C4-2B (cell line): ENCODE results near the gene NCAN.

Experiments
- H3K27ac ChIP-seq: fragments of 450-650 bp; 2 replicates; pipeline ENCODE4 v1.5.1; 2017
- ZFX ChIP-seq: fragments of 450-650 bp; IDR thresholded peaks from 2 replicates; pipeline ENCODE4 v1.6.1; 2017
- TF ChIP-seq, protein P1 (sequence below): fragments of 450-650 bp; conservative IDR thresholded peaks from 2 replicates; pipeline ENCODE4 v1.5.1; 2017; ENCODE audit warnings: mild to moderate bottlenecking

The NCAN gene

GRCh38 chr19:19209372-19209771 lies 2.4 kb upstream of the NCAN start:
- TF ChIP-seq ZFX = no peak
- TF ChIP-seq, protein P1, sequence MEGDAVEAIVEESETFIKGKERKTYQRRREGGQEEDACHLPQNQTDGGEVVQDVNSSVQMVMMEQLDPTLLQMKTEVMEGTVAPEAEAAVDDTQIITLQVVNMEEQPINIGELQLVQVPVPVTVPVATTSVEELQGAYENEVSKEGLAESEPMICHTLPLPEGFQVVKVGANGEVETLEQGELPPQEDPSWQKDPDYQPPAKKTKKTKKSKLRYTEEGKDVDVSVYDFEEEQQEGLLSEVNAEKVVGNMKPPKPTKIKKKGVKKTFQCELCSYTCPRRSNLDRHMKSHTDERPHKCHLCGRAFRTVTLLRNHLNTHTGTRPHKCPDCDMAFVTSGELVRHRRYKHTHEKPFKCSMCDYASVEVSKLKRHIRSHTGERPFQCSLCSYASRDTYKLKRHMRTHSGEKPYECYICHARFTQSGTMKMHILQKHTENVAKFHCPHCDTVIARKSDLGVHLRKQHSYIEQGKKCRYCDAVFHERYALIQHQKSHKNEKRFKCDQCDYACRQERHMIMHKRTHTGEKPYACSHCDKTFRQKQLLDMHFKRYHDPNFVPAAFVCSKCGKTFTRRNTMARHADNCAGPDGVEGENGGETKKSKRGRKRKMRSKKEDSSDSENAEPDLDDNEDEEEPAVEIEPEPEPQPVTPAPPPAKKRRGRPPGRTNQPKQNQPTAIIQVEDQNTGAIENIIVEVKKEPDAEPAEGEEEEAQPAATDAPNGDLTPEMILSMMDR = no peak
- no peak overlapping the region for H3K27ac ChIP-seq

GRCh38 chr19:19212916-19213315 lies 1.2 kb downstream of the NCAN start:
- no peak overlapping the region for H3K27ac ChIP-seq
- no peak for TF ChIP-seq ZFX
- TF ChIP-seq, protein P1 = no peak

DNA sequence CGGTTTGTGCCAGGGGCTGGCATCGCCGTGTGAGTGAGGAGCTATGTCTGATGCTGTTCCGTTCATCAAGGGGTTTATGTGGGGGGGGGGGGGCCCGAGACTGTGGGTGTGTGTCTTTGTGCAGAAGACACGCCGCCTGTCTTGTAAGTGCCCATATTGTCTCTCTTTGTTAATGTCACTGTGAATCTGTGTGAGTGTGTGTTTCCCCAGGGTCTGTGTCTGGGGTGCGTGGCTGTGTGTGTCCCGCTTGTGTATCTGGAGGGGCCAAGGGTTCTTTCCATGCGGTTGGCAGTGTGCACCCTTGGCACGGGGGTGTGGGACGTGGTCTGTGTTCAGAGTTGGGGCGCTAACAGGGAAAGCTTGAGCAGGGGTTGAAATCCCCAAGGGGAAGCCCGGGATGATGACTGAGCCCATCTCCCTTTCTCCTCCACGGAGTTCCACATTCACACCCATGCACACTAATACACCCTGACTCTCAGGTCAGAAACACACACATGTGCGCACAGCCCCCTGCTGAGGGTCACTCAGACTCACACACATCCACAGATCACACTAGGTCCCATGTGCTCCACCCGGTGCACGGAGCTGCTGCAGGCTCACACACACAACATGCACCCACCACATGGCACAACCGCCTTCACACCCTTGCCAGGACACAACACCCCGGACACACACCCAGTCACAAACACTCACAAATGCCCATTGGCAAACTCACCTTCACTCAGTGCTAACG lies 1.8 kb downstream of the NCAN start:
- no peak for TF ChIP-seq ZFX
- TF ChIP-seq, protein P1 = no peak
- no peak overlapping the region for H3K27ac ChIP-seq

- no peak for TF ChIP-seq ZFX
- TF ChIP-seq, protein P1 = no peak
- H3K27ac ChIP-seq = no peak overlapping the region
These were observed 2.4 kb downstream of the NCAN start for GRCh38 chr19:19214159-19214490.

GRCh38 chr19:19214892-19215291 lies 3.1 kb downstream of the NCAN start:
- no peak overlapping the region for H3K27ac ChIP-seq
- TF ChIP-seq ZFX = no peak
- TF ChIP-seq, protein P1 = no peak

DNA sequence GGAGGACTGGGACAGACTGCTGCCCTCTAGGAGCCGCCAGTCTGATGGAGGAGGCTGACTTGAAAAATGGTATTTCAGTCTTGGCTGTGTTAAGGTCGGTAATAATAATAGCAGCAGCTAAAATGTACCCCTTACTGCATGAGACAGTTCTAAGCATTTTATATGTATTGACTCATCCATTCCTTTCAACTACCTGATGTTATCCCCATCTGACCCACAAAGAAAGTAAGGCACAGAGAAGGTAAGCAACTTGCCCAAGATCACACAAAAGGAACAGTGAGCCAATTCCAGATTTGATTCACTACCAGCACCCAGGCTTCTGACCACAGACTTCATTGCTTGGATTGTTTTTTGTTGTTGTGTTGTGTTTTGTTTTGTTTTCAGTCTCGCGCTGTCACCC lies 4.0 kb downstream of the NCAN start:
- TF ChIP-seq, protein P1 = no peak
- TF ChIP-seq ZFX = no peak
- no peak overlapping the region for H3K27ac ChIP-seq

GRCh38 chr19:19217099-19217498 lies 5.3 kb downstream of the NCAN start:
- TF ChIP-seq ZFX = no peak
- TF ChIP-seq, protein P1 = no peak; the same call in 1 of the 2 replicates
- no peak overlapping the region for H3K27ac ChIP-seq
